ENCODE results near the gene LRPPRC. TPM values are rescaled to one million over a fixed set of nuclear protein-coding genes. Genes with fewer than 3 reads are reported as not detected.
"Not testable (repeated sequence)": the region's sequence is repeated elsewhere in the genome, so short reads cannot be mapped to it uniquely, and the experiment has no call there.

LRPPRC gene
- total and polyA plus RNA-seq, 5 donors: 32.0 to 83.6 (median 75.1) TPM

- WGBS: 93% methylated on average over 8 of the region's 8 CpGs
- H3K4me3 ChIP-seq (ENCODE audit: low read length); ATAC-seq; H3K27me3 ChIP-seq (ENCODE audit: control insufficient read depth, insufficient read depth); intact Hi-C loops (cut with DNase I); H3K27ac ChIP-seq (ENCODE audit: low read length); H3K4me1 ChIP-seq (ENCODE audit: control insufficient read depth, insufficient read depth, low read length); H3K9me3 ChIP-seq (ENCODE audit: control insufficient read depth, low read length): not testable (repeated sequence)
- DNase-seq: peak in 1 of 3 donors; percentile 28
Measured at GRCh38 chr2:43911136-43911790, 84.5 kb downstream of the LRPPRC start.

DNA sequence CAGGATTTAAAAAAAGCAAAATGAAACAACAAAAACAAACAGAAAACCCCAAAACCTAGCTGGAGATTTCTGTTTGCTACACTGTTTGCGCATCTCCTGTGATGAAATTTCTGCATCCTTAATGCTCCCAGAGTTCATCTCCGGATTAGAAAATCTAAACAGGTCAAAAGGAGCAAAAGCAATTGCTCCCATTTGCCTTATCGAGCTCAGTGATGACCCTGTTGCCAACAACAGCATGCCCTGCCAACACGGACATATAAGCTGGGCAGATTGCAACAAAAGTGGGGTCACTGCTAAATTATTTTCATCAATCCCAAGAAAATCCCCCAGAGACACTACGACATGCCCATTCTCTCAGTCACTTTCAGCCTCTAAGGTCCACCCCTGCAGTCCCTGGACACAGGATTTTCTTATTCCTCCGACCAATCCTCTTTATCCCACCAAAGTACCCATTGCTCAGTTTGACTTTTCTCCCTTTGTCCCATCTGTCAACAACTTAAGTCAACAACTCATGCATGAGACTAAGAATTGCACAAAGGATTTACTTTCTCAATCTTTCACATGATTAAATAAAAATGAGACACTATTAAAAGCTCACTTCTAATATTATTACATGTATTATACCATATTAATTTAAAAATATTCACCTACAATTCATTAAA is 89.2 kb downstream of the LRPPRC start:
- DNase-seq (no peak), ATAC-seq (no peak)
- intact Hi-C loops (cut with DNase I): no loop called here
- Histone ChIP-seq H3K4me3 (ENCODE audit: low read length) (no peak overlapping the region), H3K9me3 (ENCODE audit: control insufficient read depth, low read length) (no peaks in the 10 kb centered on the region), H3K27ac (ENCODE audit: low read length) (no peak overlapping the region), H3K27me3 (ENCODE audit: control insufficient read depth, insufficient read depth) (no peaks in the 10 kb centered on the region), H3K4me1 (ENCODE audit: control insufficient read depth, insufficient read depth, low read length) (no peaks in the 10 kb centered on the region)
- 90% methylated on average over 6 of the region's 6 CpGs for WGBS

DNA sequence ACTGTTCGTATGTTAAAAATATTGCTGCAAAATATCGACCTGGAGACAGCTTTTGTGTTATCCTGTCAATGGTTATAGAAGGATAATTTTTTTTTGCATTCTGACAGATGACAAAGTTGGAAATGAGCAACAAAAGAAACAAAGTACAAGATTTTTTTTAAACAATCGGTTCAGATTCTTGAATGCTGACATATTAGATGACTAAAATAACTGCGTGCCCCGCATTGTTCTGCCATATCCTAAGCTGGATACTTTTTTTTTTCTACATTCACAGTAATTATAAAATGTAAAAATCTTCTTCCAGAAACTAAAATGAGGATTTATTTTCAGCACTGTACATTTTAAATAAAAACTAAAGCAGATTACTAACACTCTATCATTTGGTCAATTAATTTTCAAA is 89.9 kb downstream of the LRPPRC start:
- WGBS: 89% methylated on average over 5 of the region's 5 CpGs
- no peak for ATAC-seq

DNA sequence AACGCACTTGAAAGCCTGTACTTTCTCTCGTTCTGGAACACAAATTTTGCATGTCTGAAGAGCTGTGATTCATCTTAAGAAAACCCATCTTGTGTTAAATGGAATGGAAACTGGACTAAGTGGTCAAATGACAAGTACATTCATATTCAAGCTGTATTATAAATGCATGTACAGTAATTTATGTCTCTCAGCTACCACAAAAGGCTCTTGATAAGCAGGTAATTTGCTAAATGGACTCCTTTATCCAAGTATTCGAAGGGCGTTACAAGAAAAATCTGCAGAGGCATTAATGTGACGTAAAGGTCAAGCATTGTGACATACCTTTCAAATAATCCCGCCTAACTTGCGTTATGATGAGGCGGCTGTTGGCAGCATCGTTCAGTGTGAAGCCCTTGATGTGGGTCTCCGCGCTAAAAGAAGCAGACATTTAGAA is 90.4 kb downstream of the LRPPRC start:
- Histone ChIP-seq H3K27ac (ENCODE audit: low read length) (no peak overlapping the region), H3K9me3 (ENCODE audit: control insufficient read depth, low read length) (no peaks in the 10 kb centered on the region), H3K27me3 (ENCODE audit: control insufficient read depth, insufficient read depth) (no peaks in the 10 kb centered on the region), H3K4me3 (ENCODE audit: low read length) (no peak overlapping the region), H3K4me1 (ENCODE audit: control insufficient read depth, insufficient read depth, low read length) (no peaks in the 10 kb centered on the region)
- DNase-seq (no peak), ATAC-seq (no peak)
- 86% methylated on average over 11 of the region's 11 CpGs for WGBS
- intact Hi-C loops (cut with DNase I): no loop called here

More for the DNA sequence above, 89.9 kb downstream of the LRPPRC start:
- Histone ChIP-seq H3K9me3 (ENCODE audit: control insufficient read depth, low read length) (no peaks in the 10 kb centered on the region), H3K4me1 (ENCODE audit: control insufficient read depth, insufficient read depth, low read length) (no peaks in the 10 kb centered on the region), H3K27me3 (ENCODE audit: control insufficient read depth, insufficient read depth) (no peaks in the 10 kb centered on the region), H3K27ac (ENCODE audit: low read length) (no peak overlapping the region), H3K4me3 (ENCODE audit: low read length) (no peak overlapping the region)
- intact Hi-C loops (cut with DNase I): no loop called here
- no peak for DNase-seq

DNA sequence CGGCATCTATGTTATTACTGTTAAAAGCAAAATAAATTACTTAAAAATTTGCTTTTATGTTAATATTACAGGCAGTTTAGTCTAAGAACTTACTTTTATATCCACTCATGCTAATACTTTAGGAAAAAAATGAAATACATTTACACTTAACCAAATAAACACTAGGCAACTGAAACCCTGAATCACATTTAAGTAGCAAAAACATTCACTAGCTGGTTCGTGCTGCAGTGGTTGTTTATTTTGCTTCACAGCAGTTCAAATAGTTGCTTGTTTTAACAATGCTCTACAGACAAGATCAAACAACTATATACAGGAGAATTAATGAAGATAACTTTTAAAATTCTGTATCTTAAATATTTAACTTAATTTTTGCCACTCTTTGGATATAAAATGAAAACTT is 96.2 kb downstream of the LRPPRC start:
- WGBS: 89% methylated on average over 2 of the region's 2 CpGs
- intact Hi-C loops (cut with DNase I): no loop called here

DNA sequence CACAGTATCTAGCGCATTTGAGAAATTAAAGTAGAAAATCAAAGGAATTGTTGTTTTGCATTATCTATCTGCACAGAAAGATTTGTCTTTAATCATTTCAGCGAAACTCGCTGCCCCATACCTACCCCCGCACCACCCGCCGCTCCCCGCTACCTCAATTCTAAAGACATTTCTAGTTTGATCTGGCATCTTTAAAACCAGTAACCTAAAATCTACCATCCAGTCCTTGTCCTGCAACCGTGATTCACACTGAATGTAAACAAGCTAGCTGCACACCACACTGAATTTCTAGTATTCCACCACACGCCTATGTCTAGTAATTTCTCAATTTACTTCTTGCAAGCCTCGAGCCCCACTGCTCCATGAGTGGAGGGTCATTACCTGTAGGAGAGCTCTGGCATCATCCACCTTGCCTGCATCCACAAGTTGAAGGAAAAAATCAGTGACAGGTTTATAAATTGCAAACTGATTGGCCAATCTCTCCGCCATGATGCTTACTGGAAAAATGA is 96.9 kb downstream of the LRPPRC start:
- intact Hi-C loops (cut with DNase I): no loop called here
- DNase-seq (no peak), ATAC-seq (no peak)
- WGBS: 95% methylated on average over 11 of the region's 11 CpGs
- Histone ChIP-seq H3K27me3 (ENCODE audit: control insufficient read depth, insufficient read depth) (no peaks in the 10 kb centered on the region), H3K4me3 (ENCODE audit: low read length) (no peak overlapping the region), H3K27ac (ENCODE audit: low read length) (no peak overlapping the region), H3K4me1 (ENCODE audit: control insufficient read depth, insufficient read depth, low read length) (no peaks in the 10 kb centered on the region), H3K9me3 (ENCODE audit: control insufficient read depth, low read length) (no peaks in the 10 kb centered on the region)

More for the DNA sequence above, 96.2 kb downstream of the LRPPRC start:
- Histone ChIP-seq H3K9me3 (ENCODE audit: control insufficient read depth, low read length) (no peaks in the 10 kb centered on the region), H3K27me3 (ENCODE audit: control insufficient read depth, insufficient read depth) (no peaks in the 10 kb centered on the region), H3K27ac (ENCODE audit: low read length) (no peak overlapping the region), H3K4me1 (ENCODE audit: control insufficient read depth, insufficient read depth, low read length) (no peaks in the 10 kb centered on the region), H3K4me3 (ENCODE audit: low read length) (no peak overlapping the region)
- ATAC-seq (no peak), DNase-seq (no peak)

DNA sequence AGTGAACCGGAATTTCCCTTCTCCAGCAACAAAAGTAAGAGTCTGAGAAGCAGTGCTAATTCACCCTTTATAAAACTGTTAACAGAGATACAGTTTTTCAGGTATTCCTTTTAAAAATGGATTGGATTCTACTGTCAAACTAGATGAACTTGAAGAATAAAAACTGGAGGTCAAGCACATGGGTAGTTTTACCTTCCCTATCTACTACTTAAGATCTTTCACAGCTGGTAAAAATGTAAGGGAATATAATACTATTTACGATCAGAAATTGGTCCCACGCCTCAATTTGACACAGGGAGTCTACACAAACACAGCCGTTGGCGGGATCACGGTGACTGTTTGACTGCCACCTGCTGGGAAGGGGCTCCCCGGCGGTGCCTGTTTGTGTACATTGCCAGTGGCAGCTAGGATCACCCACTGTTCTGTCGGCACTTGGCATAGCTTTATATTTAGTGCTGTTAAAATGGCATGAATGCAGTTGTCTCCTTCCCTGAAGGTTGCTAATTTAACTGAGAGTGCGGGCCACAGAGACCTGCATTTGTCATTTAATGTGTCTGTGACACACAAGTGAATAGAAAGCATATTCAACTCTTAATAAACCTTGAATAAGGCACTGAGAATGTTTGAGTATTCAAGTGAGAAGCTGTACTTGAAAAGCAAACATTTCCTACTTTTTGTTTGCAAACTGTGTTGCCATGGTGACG is 97.5 kb downstream of the LRPPRC start:
- peak in 1 of 2 donors; percentile 49 for ATAC-seq
- H3K27ac ChIP-seq (ENCODE audit: low read length): no peak overlapping the region
- intact Hi-C loops (cut with DNase I): no loop called here

GRCh38 chr2:43897492-43897891 is 98.3 kb downstream of the LRPPRC start:
- no peak overlapping the region for H3K4me3 ChIP-seq (ENCODE audit: low read length)
- no peak overlapping the region for H3K27ac ChIP-seq (ENCODE audit: low read length)
- intact Hi-C loops (cut with DNase I): no loop called here
- no peak for DNase-seq
- peak; percentile 45 to 60 for ATAC-seq
- no peaks in the 10 kb centered on the region for H3K4me1 ChIP-seq (ENCODE audit: control insufficient read depth, insufficient read depth, low read length)
- H3K9me3 ChIP-seq (ENCODE audit: control insufficient read depth, low read length): no peaks in the 10 kb centered on the region
- no peaks in the 10 kb centered on the region for H3K27me3 ChIP-seq (ENCODE audit: control insufficient read depth, insufficient read depth)
- WGBS: 67% methylated on average over 6 of the region's 6 CpGs

More for the DNA sequence above, 97.5 kb downstream of the LRPPRC start:
- DNase-seq: peak in 2 of 3 donors; percentile 52 to 64
- WGBS: 70% methylated on average over 11 of the region's 11 CpGs
- no peaks in the 10 kb centered on the region for H3K27me3 ChIP-seq (ENCODE audit: control insufficient read depth, insufficient read depth)
- H3K9me3 ChIP-seq (ENCODE audit: control insufficient read depth, low read length): no peaks in the 10 kb centered on the region
- no peak overlapping the region for H3K4me3 ChIP-seq (ENCODE audit: low read length)
- H3K4me1 ChIP-seq (ENCODE audit: control insufficient read depth, insufficient read depth, low read length): no peaks in the 10 kb centered on the region

DNA sequence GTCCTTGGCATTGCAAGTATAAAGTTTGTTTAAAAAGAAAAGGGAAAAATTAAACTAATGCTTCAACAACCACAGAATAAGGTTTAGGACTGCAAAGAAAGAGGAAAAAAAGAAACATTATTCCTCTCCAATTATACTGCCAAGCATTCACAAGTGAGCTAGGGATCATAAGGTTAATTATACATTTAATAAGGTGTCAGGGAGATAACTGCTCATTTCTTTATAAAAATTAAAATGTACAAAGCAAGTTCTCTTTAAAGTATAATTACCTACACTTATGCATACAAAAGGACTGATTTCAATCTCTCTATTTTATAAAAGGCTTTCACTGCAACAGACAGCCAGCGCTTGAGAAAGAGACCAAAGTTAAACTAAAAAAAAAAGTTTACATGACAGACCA is 98.9 kb downstream of the LRPPRC start:
- WGBS: 92% methylated on average over 1 of the region's 1 CpG

DNA sequence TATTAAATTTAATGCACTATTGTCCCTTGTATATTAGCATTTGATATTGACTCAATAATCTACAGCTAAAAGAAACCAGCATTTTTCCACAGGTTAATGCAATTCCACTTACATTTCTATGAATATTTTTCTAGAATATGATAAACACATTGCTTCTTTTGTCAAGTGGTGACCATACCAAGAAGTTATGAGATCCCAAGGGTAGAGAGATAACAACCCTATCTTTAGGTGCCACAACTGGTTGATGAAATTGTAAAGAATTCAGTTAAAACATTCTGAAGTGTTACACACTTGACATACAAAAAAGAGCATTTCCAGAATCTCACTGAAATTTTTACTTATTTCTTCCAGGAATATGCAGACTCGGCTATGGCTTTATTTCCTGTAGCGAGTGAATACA is 101.0 kb downstream of the LRPPRC start:
- no peak for ATAC-seq
- Histone ChIP-seq H3K4me3 (ENCODE audit: low read length) (no peak overlapping the region), H3K27ac (ENCODE audit: low read length) (no peak overlapping the region), H3K4me1 (ENCODE audit: control insufficient read depth, insufficient read depth, low read length) (no peaks in the 10 kb centered on the region), H3K27me3 (ENCODE audit: control insufficient read depth, insufficient read depth) (no peaks in the 10 kb centered on the region), H3K9me3 (ENCODE audit: control insufficient read depth, low read length) (no peaks in the 10 kb centered on the region)
- intact Hi-C loops (cut with DNase I): no loop called here
- WGBS: 95% methylated on average over 2 of the region's 2 CpGs
- DNase-seq: no peak

More for the DNA sequence above, 98.9 kb downstream of the LRPPRC start:
- DNase-seq: no peak
- H3K27ac ChIP-seq (ENCODE audit: low read length): no peak overlapping the region
- no peaks in the 10 kb centered on the region for H3K4me1 ChIP-seq (ENCODE audit: control insufficient read depth, insufficient read depth, low read length)
- H3K9me3 ChIP-seq (ENCODE audit: control insufficient read depth, low read length): no peaks in the 10 kb centered on the region
- no peak for ATAC-seq
- no peak overlapping the region for H3K4me3 ChIP-seq (ENCODE audit: low read length)
- no peaks in the 10 kb centered on the region for H3K27me3 ChIP-seq (ENCODE audit: control insufficient read depth, insufficient read depth)
- intact Hi-C loops (cut with DNase I): no loop called here

GRCh38 chr2:43890855-43891254 is 104.9 kb downstream of the LRPPRC start:
- no peak for DNase-seq
- Histone ChIP-seq H3K27ac (ENCODE audit: low read length) (no peak overlapping the region), H3K27me3 (ENCODE audit: control insufficient read depth, insufficient read depth) (no peaks in the 10 kb centered on the region), H3K4me3 (ENCODE audit: low read length) (no peak overlapping the region), H3K4me1 (ENCODE audit: control insufficient read depth, insufficient read depth, low read length) (no peaks in the 10 kb centered on the region), H3K9me3 (ENCODE audit: control insufficient read depth, low read length) (no peaks in the 10 kb centered on the region)
- 80% methylated on average over 4 of the region's 4 CpGs for WGBS
- ATAC-seq: peak in 1 of 2 donors; percentile 28
- intact Hi-C loops (cut with DNase I): no loop called here
